ENCODE results near the gene ZNF319. TPM values are rescaled to one million over a fixed set of nuclear protein-coding genes. Genes with fewer than 3 reads are reported as not detected.

Gene ZNF319
- 3.1 TPM for polyA plus RNA-seq (2012; ENCODE audit: low read depth, missing spikeins)

DNA sequence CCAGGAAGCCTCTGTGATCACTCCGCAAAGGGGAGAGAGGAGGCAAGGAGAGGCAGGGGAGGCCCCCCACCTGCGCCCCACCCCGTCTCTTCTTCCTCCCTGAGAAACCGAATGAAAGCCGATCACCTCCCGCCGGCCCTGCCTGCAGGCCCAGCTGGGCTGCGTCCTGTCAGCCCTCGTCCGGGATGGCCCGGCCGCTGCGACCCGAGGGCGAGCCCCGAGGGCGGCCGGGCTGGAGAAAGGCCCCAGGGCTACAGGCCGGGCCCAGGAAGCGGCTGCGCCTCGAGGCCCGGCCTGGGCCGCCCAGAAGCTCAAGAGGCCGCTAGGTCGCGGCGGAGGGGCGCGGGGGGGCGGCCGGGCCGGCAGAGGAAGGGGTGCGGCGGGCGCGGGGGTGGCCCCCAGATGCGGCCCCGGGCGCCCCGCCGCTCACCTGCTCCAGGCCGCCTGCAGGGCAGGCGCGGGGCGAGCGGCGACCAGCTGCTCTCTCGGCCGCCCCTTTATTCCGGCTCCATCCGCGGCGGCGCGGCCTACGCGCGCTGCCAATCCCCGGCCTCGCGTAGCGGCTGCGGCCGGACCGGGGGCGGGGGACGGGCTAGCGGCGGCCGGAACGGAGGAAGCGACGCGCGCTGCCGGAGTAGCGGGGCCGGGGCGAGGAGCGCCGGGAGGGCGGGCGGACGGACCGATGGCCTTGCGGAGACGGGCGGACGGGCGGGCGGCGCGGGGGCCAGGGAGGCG is at the start of gene ZNF319:
Gene ZNF319 (minus strand): TSS at position 702 of the 735 bp plus-strand sequence. CDS start 2,407 bp downstream, outside the sequence.
- FAIRE-seq (no peak), DNase-seq (ENCODE audit: insufficient read length, low spot score) (peak; percentile 38)
- TF ChIP-seq SPI1 (IDR thresholded peaks at IDR 0.05; ENCODE audit: low read depth, low read length) (no peak), PAX5 (IDR thresholded peaks at IDR 0.05; ENCODE audit: insufficient read depth, low read length, severe bottlenecking) (no peak), POLR2AphosphoS5 (IDR thresholded peaks at IDR 0.05; ENCODE audit: low read depth, low read length) (no peak), TAF1 (IDR thresholded peaks at IDR 0.05; ENCODE audit: low read depth, low read length) (no peak), POU2F2 (IDR thresholded peaks at IDR 0.05; ENCODE audit: low read depth, low read length) (no peak), POLR2A (IDR thresholded peaks at IDR 0.05; ENCODE audit: low read depth, low read length) (no peak)

GRCh38 chr16:58049232-58050185 is 49.0 kb upstream of the ZNF319 start:
- FAIRE-seq (no peak), DNase-seq (ENCODE audit: insufficient read length, low spot score) (no peak)
- TF ChIP-seq POLR2AphosphoS5 (IDR thresholded peaks at IDR 0.05; ENCODE audit: low read depth, low read length) (no peak), POLR2A (IDR thresholded peaks at IDR 0.05; ENCODE audit: low read depth, low read length) (no peak), TAF1 (IDR thresholded peaks at IDR 0.05; ENCODE audit: low read depth, low read length) (no peak), PAX5 (IDR thresholded peaks at IDR 0.05; ENCODE audit: insufficient read depth, low read length, severe bottlenecking) (no peak), SPI1 (IDR thresholded peaks at IDR 0.05; ENCODE audit: low read depth, low read length) (no peak), POU2F2 (IDR thresholded peaks at IDR 0.05; ENCODE audit: low read depth, low read length) (no peak)

DNA sequence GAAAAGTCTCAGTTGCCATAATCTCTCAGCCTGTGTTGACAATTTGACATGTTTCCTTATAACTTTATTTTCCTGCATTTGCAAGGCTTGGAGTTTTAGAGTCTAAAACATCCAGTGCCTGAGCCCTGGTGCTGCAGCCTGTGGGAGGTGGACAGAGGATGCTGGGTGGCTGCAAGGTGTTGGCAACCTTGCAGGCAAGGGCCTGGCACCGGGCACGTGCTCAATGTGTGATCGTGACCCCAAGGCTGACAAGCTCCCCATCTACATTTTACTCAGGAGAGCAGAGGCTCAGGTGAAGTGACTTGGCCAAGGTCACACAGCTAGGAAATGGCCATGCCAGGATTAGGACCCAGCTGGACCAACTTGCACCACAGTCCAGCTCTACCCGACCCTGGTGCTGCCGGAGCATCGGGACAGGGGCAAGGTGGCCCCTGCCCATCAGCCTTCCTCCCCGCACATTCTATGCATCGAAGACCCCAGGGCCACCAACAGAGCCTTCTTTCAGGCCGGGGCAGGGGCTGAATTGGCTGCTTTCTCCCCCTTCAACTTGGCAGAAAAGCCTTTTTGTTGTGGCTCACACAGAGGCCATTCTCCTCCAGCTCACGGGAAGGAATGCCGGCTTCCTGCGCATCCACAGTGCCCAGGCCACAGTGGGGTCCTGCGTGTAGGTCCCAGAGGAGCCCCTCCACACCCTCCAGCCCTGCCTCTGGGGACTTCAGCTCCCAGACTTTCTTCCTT is 48.2 kb upstream of the ZNF319 start:
- FAIRE-seq (no peak), DNase-seq (ENCODE audit: insufficient read length, low spot score) (no peak)
- no peak for TF ChIP-seq POLR2A (IDR thresholded peaks at IDR 0.05; ENCODE audit: low read depth, low read length)

- no peak for FAIRE-seq
- no peak for DNase-seq (ENCODE audit: insufficient read length, low spot score)
- TF ChIP-seq PAX5 (IDR thresholded peaks at IDR 0.05; ENCODE audit: insufficient read depth, low read length, severe bottlenecking) (no peak), POLR2A (IDR thresholded peaks at IDR 0.05; ENCODE audit: low read depth, low read length) (no peak), SPI1 (IDR thresholded peaks at IDR 0.05; ENCODE audit: low read depth, low read length) (no peak), TAF1 (IDR thresholded peaks at IDR 0.05; ENCODE audit: low read depth, low read length) (no peak), POLR2AphosphoS5 (IDR thresholded peaks at IDR 0.05; ENCODE audit: low read depth, low read length) (no peak), POU2F2 (IDR thresholded peaks at IDR 0.05; ENCODE audit: low read depth, low read length) (no peak)
Measured at GRCh38 chr16:58047557-58048348, 47.3 kb upstream of the ZNF319 start.

- no peak for DNase-seq (ENCODE audit: insufficient read length, low spot score)
- no peak for FAIRE-seq
- no peak for TF ChIP-seq POU2F2 (IDR thresholded peaks at IDR 0.05; ENCODE audit: low read depth, low read length)
Measured at GRCh38 chr16:58046936-58047335, 46.5 kb upstream of the ZNF319 start.

DNA sequence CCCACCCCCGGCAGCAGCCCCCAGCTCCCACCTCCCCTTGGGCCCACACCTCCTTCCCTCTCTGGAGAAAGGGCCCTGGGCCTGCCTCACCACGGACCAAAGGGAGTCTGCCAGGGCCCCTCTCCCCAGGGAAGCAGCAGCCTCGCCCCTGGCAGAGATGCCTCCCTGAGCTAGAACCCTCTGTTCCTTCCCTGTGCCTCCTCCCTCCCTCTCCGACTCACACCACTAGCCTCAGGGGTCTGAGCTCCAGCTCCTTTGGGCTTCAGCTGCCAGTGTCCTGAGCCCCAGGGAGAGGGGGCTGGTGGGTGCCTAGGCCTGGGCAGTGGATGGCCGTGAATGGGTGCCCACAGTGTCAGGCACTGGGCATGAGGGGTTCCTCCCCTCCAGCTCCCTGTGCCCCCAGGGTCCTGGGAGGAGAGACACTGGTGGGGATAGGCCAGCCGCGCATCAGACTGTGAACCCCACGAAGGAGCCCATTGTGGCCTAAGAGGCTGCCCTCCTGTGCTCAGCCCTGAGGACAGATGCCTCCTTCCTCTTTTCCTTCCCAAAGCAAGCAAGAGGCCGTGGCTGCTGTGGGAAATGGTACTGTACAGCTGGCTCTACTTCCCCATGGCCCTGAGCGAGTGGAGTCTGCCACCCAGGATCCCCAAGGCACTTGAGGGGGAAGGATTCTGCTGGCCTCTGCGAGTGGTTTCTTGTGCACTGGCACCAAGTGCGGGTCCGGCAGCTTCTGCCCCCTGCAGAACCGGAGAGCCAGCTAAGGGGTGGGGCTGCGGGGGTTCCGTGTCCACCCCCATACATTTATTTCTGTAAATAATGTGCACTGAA is 45.8 kb upstream of the ZNF319 start:
- FAIRE-seq: no peak
- DNase-seq (ENCODE audit: insufficient read length, low spot score): no peak
- TF ChIP-seq TAF1 (IDR thresholded peaks at IDR 0.05; ENCODE audit: low read depth, low read length) (no peak), POLR2A (IDR thresholded peaks at IDR 0.05; ENCODE audit: low read depth, low read length) (no peak), POU2F2 (IDR thresholded peaks at IDR 0.05; ENCODE audit: low read depth, low read length) (no peak), PAX5 (IDR thresholded peaks at IDR 0.05; ENCODE audit: insufficient read depth, low read length, severe bottlenecking) (no peak), SPI1 (IDR thresholded peaks at IDR 0.05; ENCODE audit: low read depth, low read length) (no peak), POLR2AphosphoS5 (IDR thresholded peaks at IDR 0.05; ENCODE audit: low read depth, low read length) (no peak)

DNA sequence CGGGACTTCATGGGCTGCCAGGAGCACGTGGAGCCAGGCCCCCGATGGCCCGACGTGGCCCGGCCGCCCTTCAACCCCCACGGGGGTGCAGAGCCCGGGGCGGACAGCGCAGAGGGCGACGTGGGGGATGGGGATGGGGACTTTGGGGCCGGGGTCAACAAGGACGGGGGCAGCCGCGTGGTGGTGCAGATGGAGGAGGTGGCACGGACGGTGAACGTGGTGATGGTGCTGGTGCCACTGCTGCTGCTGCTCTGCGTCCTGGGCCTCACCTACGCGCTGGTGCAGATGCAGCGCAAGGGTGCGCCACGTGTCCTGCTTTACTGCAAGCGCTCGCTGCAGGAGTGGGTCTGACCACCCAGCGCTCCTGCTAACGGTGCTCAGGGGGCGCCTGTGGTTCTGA is 44.6 kb upstream of the ZNF319 start:
- DNase-seq (ENCODE audit: insufficient read length, low spot score) (no peak), FAIRE-seq (no peak)
- TF ChIP-seq TAF1 (IDR thresholded peaks at IDR 0.05; ENCODE audit: low read depth, low read length): no peak
- TF ChIP-seq POLR2A (IDR thresholded peaks at IDR 0.05; ENCODE audit: low read depth, low read length): no peak
- no peak for TF ChIP-seq POU2F2 (IDR thresholded peaks at IDR 0.05; ENCODE audit: low read depth, low read length)
- no peak for TF ChIP-seq PAX5 (IDR thresholded peaks at IDR 0.05; ENCODE audit: insufficient read depth, low read length, severe bottlenecking)
- TF ChIP-seq SPI1 (IDR thresholded peaks at IDR 0.05; ENCODE audit: low read depth, low read length): no peak
- no peak for TF ChIP-seq POLR2AphosphoS5 (IDR thresholded peaks at IDR 0.05; ENCODE audit: low read depth, low read length)
